HG03175 (cell line): ENCODE data around the gene HIBADH.
"Not testable (repeated sequence)": the region's sequence is repeated elsewhere in the genome, so short reads cannot be mapped to it uniquely, and the experiment has no call there.

Source experiments
- ATAC-seq: cut with Tn5 transposase; IDR thresholded peaks from one replicate; pipeline ENCODE4 v1.9.1; 2021; ENCODE audit warnings: mild to moderate bottlenecking, moderate library complexity; ENCODE audit not compliant: unreplicated experiment

HIBADH gene

GRCh38 chr7:27680610-27681009 is 17.9 kb upstream of the HIBADH start:
- no peak for ATAC-seq

GRCh38 chr7:27678617-27679260 is 16.1 kb upstream of the HIBADH start:
- ATAC-seq, result no peak

GRCh38 chr7:27677912-27678612 is 15.4 kb upstream of the HIBADH start:
- ATAC-seq, result no peak

DNA sequence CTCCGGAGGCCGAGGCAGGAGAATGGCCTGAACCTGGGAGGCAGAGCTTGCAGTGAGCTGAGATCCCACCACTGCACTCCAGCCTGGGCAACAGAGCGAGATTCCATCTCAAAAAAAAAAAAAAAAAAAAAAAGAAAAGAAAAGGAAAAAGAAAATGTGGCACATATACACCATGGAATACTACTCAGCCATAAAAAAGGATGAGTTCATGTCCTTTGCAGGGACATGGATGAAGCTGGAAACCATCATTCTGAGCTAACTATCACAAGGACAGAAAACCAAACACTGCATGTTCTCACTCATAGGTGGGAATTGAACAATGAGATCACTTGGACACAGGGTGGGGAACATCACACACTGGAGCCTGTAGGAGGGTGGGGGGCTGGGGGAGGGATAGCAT is 11.4 kb upstream of the HIBADH start:
- not testable (repeated sequence) for ATAC-seq

GRCh38 chr7:27671675-27672074 is 9.0 kb upstream of the HIBADH start:
- no peak for ATAC-seq

DNA sequence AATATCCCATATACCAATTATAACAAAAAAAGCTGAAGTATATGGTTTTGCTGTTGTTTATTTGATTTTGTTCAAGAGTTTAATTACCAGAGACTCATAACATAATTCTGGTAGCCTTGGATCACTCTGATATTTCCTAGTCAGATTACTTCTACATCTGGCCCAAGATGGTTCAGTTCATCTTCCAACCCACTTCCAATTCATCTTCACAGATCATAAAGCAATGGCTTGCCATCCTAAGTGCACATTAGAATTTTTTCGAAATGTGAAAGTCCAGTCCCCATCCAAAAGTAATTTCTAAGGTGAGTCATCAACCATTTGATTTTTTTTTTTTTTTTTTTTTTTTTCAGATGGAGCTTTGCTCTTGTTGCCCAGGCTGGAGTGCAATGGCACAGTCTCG is 8.0 kb upstream of the HIBADH start:
- ATAC-seq, result no peak

- ATAC-seq, result no peak
These were observed 7.5 kb upstream of the HIBADH start for GRCh38 chr7:27670177-27670576.

GRCh38 chr7:27665531-27665930 is 2.8 kb upstream of the HIBADH start:
- no peak for ATAC-seq

DNA sequence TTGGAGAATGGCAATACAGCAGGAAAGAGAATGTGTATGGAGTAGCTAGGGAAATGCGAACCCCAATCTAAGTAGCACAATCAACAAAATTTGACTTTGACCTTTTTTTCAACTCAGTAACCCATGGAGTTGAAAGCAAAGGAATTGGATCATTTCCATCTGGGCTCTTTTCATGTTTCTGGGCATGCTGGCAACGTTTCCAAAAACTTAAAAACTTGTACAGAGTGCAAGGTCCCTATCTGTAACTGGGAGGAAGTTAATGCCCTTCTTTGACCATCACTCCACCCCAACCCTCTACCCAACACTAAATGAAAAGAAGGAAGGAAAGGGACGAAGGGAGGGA is 1.3 kb upstream of the HIBADH start:
- ATAC-seq, result no peak

DNA sequence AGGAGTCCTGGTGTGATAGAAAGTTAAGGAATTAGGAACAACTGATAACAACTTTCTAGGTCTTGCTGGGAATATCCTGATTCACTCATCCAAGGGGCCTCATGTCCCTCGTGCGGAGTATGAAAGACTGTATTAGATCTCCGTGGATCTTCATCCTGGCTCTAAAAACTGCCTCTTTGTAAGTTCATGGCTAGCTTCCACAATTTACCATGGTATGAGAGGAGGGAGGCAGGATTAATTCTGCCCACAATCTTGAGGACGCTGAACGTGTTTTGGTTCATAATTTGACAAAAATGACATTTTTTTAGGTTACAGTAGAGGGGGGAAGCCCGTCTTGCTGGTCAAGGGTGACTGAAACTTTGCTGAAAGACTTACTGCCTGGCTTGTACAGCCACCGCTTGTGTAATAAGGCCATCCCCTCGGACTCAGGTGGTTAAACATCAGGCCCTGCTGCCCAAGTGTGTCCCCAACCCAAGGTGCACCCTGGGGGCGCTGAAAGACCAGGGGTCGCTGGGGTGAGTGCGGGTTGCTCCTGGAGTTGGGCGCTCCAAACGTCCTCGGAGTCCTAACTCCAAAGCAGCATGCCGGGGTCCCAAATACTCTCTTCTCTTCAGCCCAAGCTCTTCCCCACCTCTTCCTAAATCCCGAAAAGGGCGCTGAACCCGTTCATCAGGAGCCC is 733 bp downstream of the HIBADH start:
- no peak for ATAC-seq

- ATAC-seq, result no peak
These were observed 6.0 kb downstream of the HIBADH start for GRCh38 chr7:27656724-27657123.

- ATAC-seq, result no peak
These were observed 7.5 kb downstream of the HIBADH start for GRCh38 chr7:27655184-27655583.

GRCh38 chr7:27652518-27652917 is 10.2 kb downstream of the HIBADH start:
- ATAC-seq, result no peak

- ATAC-seq, result no peak
These were observed 11.0 kb downstream of the HIBADH start for GRCh38 chr7:27651702-27652101.

DNA sequence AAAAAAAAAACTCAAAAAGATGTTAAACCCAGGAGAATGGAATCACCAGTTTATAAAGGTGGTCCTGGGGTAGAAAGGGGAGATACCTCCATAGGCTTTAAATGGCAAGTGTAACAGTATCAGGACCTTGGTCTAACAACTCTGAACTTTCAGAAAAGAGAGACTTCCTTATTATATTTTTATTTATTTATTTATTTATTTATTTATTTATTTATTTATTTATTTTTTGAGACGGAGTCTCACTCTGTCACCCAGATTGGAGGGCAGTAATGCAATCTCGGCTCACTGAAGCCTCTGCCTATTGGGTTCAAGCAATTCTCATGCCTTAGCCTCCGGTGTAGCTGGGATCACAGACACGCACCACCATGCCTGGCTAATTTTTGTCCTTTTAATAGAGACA is 12.4 kb downstream of the HIBADH start:
- no peak for ATAC-seq

GRCh38 chr7:27647489-27647888 is 15.2 kb downstream of the HIBADH start:
- ATAC-seq, result no peak

GRCh38 chr7:27647046-27647445 is 15.6 kb downstream of the HIBADH start:
- ATAC-seq, result no peak

GRCh38 chr7:27642271-27642670 is 20.4 kb downstream of the HIBADH start:
- no peak for ATAC-seq

DNA sequence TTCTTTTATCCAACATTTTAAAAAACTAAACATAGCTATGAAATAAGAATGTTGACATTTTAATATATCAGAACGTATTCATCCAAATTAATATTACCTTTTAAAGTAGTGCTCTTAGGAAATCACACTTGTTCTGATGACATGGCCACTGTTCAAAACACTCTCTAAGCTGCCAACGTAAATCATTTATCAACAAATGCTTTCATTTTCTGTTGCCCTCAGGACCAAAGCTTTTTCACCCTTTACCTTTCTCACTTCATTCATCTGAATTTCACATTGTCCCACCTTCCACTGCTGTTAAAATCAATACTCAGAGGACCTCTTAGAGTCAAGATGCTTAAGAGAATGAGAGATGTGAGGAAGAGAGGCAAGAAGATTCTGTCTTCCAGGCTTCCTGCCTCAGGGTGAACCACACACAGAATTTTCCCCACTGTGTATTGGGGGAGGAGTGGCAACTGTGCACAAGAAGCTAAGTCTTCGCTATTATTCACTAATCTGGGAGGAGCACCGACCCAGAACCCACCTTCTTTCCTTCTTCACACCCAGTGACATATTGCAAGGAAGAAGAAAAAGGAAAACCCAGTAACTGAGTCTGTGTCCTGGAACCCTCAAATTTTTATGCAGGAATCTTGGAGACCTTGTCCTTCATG is 21.0 kb downstream of the HIBADH start:
- ATAC-seq, result peak; percentile 91

DNA sequence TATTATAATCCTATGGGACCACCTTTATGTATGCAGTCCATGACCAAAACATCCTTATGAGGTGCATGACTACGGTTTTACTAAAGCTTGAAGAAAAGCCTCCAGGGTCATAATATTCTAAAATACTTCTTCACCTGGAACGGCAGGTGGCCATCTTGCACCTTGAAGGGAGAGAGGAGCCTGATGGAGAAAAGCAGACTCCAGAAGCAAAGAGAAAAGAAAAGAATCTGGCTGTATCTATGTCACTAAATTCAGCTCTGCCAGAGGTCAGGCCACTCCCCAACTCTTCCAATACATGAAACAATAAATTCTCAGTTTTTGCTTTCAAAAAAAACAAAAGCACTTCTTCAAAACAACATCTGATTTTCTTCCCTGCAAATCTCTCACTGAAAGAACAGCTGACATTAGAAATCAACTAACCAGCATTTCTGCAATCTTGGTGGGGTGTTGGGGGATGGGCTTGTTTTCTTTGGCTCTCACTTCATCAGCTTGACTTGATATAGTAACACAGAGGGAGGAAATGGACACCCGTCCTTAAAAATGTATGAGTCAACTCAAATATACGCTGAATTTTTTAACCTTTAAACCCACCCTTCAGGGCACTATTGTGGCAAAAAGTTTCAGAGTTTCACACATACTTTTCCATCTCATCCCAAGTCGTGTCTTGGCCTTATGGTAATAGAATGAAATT is 21.7 kb downstream of the HIBADH start:
- no peak for ATAC-seq

GRCh38 chr7:27639851-27640250 is 22.8 kb downstream of the HIBADH start:
- ATAC-seq, result no peak
